ELR (cell line): ENCODE results near the gene SPRYD3.

Source experiments
- DNase-seq: peaks from one replicate; pipeline ENCODE4 v3.0.0-alpha.2; 2015; ENCODE audit warnings: low read depth

The SPRYD3 gene

DNA sequence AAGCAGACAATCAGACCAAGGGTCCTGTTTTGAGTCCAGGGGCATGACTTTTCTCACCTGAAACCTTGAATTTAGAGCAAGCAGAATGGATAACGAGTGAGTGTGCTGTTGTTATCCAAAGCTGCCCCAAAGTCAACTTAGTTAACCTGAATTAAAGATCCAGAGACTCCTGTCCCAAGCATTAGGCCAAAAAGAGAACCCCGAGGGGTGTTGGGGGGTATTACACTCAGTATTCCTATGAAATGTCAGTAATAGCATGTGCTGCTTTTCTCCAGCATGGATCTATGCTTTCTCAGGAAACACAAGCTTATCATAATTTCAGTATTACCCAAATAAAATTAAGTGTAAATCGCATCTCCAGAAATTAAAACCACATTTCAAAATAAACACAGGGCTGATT, 53.9 kb downstream of the SPRYD3 start:
- no peak for DNase-seq

DNA sequence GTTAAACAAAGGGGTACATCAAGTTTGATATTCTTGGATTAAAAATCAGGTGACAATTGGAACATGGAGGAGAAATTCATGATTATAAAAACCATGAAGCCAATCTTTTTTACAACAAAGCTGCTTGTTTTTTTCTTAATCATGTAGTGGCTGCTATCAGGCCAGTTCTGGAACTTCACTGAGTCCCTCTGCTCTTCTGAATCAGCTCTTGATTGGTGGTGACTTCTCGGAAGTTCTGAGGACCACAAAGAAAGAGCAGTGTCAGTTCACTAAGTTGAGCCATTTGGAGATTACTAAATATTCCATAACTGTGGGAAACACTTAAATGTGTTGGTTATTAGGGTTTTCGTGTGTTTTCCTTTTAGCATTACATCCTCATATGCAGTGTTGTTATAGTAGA, 64.5 kb downstream of the SPRYD3 start:
- no peak for DNase-seq
